Keratinocyte (primary cell): ENCODE results near the gene TMEM167A. TPM values are rescaled to one million over a fixed set of nuclear protein-coding genes. Genes with fewer than 3 reads are reported as not detected.

Source experiments
- DNase-seq: peaks from one replicate; pipeline ENCODE4 v3.0.0-alpha.2; 2011; ENCODE audit warnings: low read depth, missing footprints, low spot score
- FAIRE-seq: peaks from 2 replicates; lab custom pipeline; 2011; peaks lifted over from hg19 to GRCh38; lab: Jason Lieb, UNC
- H2AFZ ChIP-seq: 2 replicates; pipeline ENCODE4 v1.6.0; 2012; ENCODE audit warnings: low read length, control low read depth, inconsistent platforms; ENCODE audit not compliant: control insufficient read depth
- H3K27ac ChIP-seq: 2 replicates; pipeline ENCODE4 v1.5.1; 2011; ENCODE audit warnings: low read length; ENCODE audit not compliant: control insufficient read depth, insufficient read depth
- H3K27me3 ChIP-seq: 3 replicates; pipeline ENCODE4 v1.6.0; 2011; ENCODE audit warnings: low read length; ENCODE audit not compliant: control insufficient read depth, insufficient read depth; ENCODE audit errors: extremely low read depth
- H3K36me3 ChIP-seq, 2 experiments: 2 replicates in 1 of 2; 3 replicates in 1 of 2; pipeline ENCODE4 v1.5.1; 2011; ENCODE audit warnings: low read length in 2 of 2, mild to moderate bottlenecking in 1 of 2; ENCODE audit not compliant: control insufficient read depth in 2 of 2, insufficient read depth in 2 of 2; ENCODE audit errors: extremely low read depth in 1 of 2
- H3K4me1 ChIP-seq: 3 replicates; pipeline ENCODE4 v1.5.1; 2011; ENCODE audit warnings: low read length; ENCODE audit not compliant: control insufficient read depth, insufficient read depth; ENCODE audit errors: extremely low read depth
- H3K4me2 ChIP-seq: 3 replicates; pipeline ENCODE4 v1.6.0; 2011; ENCODE audit warnings: low read depth, low read length; ENCODE audit not compliant: control insufficient read depth, insufficient read depth; ENCODE audit errors: extremely low read depth
- H3K4me3 ChIP-seq, 3 experiments: fragments of 200-600 bp in 1 of 3; sonication (generic) in 1 of 3; 2 replicates in 2 of 3; 3 replicates in 1 of 3; pipeline ENCODE4 v1.5.1; 2011 to 2016; ENCODE audit warnings: low read length in 3 of 3, mild to moderate bottlenecking in 3 of 3, control low read depth in 2 of 3, inconsistent platforms in 1 of 3, low read depth in 1 of 3, mixed read lengths in 1 of 3, mixed run types in 1 of 3, moderate library complexity in 1 of 3; ENCODE audit not compliant: control insufficient read depth in 2 of 3, insufficient read depth in 2 of 3; ENCODE audit errors: extremely low read depth in 1 of 3
- H3K79me2 ChIP-seq: 2 replicates; pipeline ENCODE4 v1.6.0; 2012; ENCODE audit warnings: low read length; ENCODE audit not compliant: control insufficient read depth, insufficient read depth
- H3K9ac ChIP-seq: 3 replicates; pipeline ENCODE4 v1.6.0; 2011; ENCODE audit warnings: low read length; ENCODE audit not compliant: control insufficient read depth, insufficient read depth; ENCODE audit errors: extremely low read depth
- H3K9me1 ChIP-seq: 3 replicates; pipeline ENCODE4 v1.6.0; 2011; ENCODE audit warnings: low read length; ENCODE audit not compliant: control insufficient read depth, insufficient read depth; ENCODE audit errors: extremely low read depth
- H3K9me3 ChIP-seq: 2 replicates; pipeline ENCODE4 v1.5.1; 2012; ENCODE audit warnings: low read depth, low read length; ENCODE audit not compliant: control insufficient read depth
- H4K20me1 ChIP-seq: 3 replicates; pipeline ENCODE4 v1.6.0; 2011; ENCODE audit warnings: low read length; ENCODE audit not compliant: control insufficient read depth, insufficient read depth; ENCODE audit errors: extremely low read depth
- CTCF ChIP-seq, 3 experiments: IDR thresholded peaks in 1 of 3; conservative IDR thresholded peaks in 1 of 3; optimal IDR thresholded peaks in 1 of 3; 2 replicates in 2 of 3; 3 replicates in 1 of 3; pipeline versions ENCODE3 to v1.5.1; 2011; ENCODE audit warnings: low read length in 3 of 3, mild to moderate bottlenecking in 3 of 3, moderate library complexity in 2 of 3, control low read depth in 1 of 3, inconsistent platforms in 1 of 3; ENCODE audit not compliant: insufficient read depth in 2 of 3; ENCODE audit errors: extremely low read depth in 1 of 3
- EZH2 ChIP-seq: IDR thresholded peaks from one replicate; pipeline ENCODE4 v1.6.1; 2012; ENCODE audit warnings: inconsistent platforms, mild to moderate bottlenecking, low read length, moderate library complexity
- dilution Hi-C: fragments of 300-500 bp; cut with MboI; formaldehyde crosslinking; loops from one replicate; pipeline ENCODE4 v1.7.0; 2020; ENCODE audit warnings: low sequenced_read_pairs; ENCODE audit not compliant: extremely low pct_ligation_motif_present
- polyA plus RNA-seq, 5 experiments: library from polyadenylated mRNA; depleted of rRNA in 3 of 5; stranded (reverse) in 3 of 5; stranded (forward) in 1 of 5; unstranded in 1 of 5; fragments of >200 nt; gene quantifications; 1 replicate in 1 of 5; 2 replicates in 3 of 5; 3 replicates in 1 of 5; pipeline versions ENCODE4 v1.2.1 to v1.2.3, GENCODE V29; 2011 to 2012; ENCODE audit warnings: missing spikeins in 2 of 5, low read depth in 1 of 5, low replicate concordance in 1 of 5

The TMEM167A gene
- polyA plus RNA-seq, 1 donor (not counting 4 experiments of a cell fraction or from before 2014, with no cell fraction given), result 97.6 TPM

GRCh38 chr5:83107692-83108420 lies 30.7 kb upstream of the TMEM167A start:
- no peaks in the 10 kb centered on the region for H4K20me1 ChIP-seq
- no peak for FAIRE-seq
- no peak overlapping the region for H3K27ac ChIP-seq
- no peak overlapping the region for H2AFZ ChIP-seq
- no peaks in the 10 kb centered on the region for H3K9me3 ChIP-seq
- H3K27me3 ChIP-seq, result no peaks in the 10 kb centered on the region
- no peaks in the 10 kb centered on the region for H3K9me1 ChIP-seq
- H3K4me1 ChIP-seq, result no peaks in the 10 kb centered on the region
- H3K79me2 ChIP-seq, result no peaks in the 10 kb centered on the region
- dilution Hi-C loops, result no loop called here
- TF ChIP-seq CTCF (optimal IDR thresholded peaks at IDR 0.05 in 1 of 3, IDR thresholded peaks at IDR 0.05 in 1 of 3, conservative IDR thresholded peaks at IDR 0.05 in 1 of 3; ENCODE audit: extremely low read depth in 1 of 3, insufficient read depth in 2 of 3, low read length in 3 of 3), result no peak
- no peak for TF ChIP-seq EZH2
- DNase-seq, result no peak
- H3K9ac ChIP-seq, result no peak overlapping the region
- no peak overlapping the region for H3K4me2 ChIP-seq
- H3K36me3 ChIP-seq, result no peaks in the 10 kb centered on the region
- H3K4me3 ChIP-seq, result no peak overlapping the region

- Histone ChIP-seq H3K79me2 (no peaks in the 10 kb centered on the region), H3K4me1 (peaks cover 8% of the 10 kb centered on the region), H3K4me2 (no peak overlapping the region), H4K20me1 (no peaks in the 10 kb centered on the region), H3K4me3 (no peak overlapping the region), H3K9ac (no peak overlapping the region), H3K9me3 (no peaks in the 10 kb centered on the region), H3K27ac (no peak overlapping the region), H3K27me3 (no peaks in the 10 kb centered on the region), H2AFZ (no peak overlapping the region), H3K36me3 (no peaks in the 10 kb centered on the region), H3K9me1 (no peaks in the 10 kb centered on the region)
- FAIRE-seq (no peak), DNase-seq (no peak)
- TF ChIP-seq EZH2 (no peak), CTCF (optimal IDR thresholded peaks at IDR 0.05 in 1 of 3, IDR thresholded peaks at IDR 0.05 in 1 of 3, conservative IDR thresholded peaks at IDR 0.05 in 1 of 3; ENCODE audit: extremely low read depth in 1 of 3, insufficient read depth in 2 of 3, low read length in 3 of 3) (no peak)
- dilution Hi-C loops, result no loop called here
Observed at GRCh38 chr5:83104021-83104420, 26.8 kb upstream of the TMEM167A start.
